SK-N-MC (cell line): ENCODE results near the gene ATG2A.

Source experiments
- EZH2 ChIP-seq: fragments of 200-600 bp; sonication (generic); IDR thresholded peaks from one replicate; pipeline ENCODE4 v1.6.1; 2017; ENCODE audit warnings: antibody characterized with exemption
- POLR2AphosphoS5 ChIP-seq: IDR thresholded peaks from 2 replicates; pipeline ENCODE4 v1.6.1; 2012; ENCODE audit warnings: mild to moderate bottlenecking, low read depth, low read length, borderline replicate concordance

DNA sequence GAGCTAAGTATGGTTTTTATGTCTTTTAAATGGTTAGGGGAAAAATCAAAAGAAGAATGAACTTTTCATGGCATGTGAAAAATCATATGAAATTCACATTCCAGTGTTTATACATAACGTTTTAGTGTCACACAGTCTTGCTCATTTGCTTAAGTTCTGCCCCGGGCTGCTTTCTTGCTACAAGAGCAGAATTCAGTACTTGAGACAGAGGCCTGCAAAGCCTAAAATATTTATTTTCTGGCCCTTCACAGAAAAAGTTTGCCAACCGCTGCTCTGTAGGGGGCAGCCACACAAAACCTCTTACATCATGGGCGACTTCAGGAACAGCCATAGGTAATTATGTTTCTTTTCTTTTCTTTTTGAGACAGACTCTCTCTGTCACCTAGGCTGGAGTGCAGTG, 1.0 kb upstream of the ATG2A start:
- TF ChIP-seq POLR2AphosphoS5 (no peak), EZH2 (no peak)
